HG02938 (cell line): ENCODE data around the gene POU2F2.

Source experiments
- ATAC-seq: cut with Tn5 transposase; IDR thresholded peaks from one replicate; pipeline ENCODE4 v1.9.1; 2021; ENCODE audit warnings: mild to moderate bottlenecking, moderate library complexity; ENCODE audit not compliant: unreplicated experiment

POU2F2 gene

DNA sequence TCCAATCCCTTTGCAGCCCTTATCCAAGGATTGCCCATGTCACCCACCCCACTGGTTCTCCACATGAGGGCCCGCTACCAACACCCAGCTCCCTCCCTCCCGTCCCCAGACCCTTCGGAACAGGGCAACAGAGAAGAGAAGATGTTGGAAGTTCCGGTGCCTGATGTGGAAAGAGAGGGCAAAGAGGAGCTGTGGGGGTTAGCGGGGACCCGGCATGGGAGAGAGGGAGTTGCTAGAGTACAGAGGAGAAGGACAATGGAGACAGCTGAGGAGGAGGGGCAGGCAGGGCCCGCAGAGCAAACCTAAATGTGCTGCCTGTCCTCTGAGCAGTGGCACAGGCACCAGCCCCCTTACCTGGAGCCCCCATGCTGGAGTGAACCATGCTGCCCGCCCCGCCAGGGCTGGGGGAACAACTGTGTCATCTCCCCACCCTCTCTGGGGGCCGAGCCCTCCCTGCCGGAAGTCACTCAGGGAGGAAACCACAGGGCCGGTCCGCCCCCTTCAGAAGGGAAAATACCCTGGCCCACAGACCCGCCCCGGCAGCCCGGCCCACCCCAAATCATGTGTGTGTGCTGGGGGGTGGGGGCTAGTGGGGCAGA lies at the start of gene POU2F2:
Gene POU2F2, minus strand, starts transcription at position 417 of the 599 bp plus-strand sequence. Its CDS starts 35 bp downstream, at position 382.
- ATAC-seq: no peak

DNA sequence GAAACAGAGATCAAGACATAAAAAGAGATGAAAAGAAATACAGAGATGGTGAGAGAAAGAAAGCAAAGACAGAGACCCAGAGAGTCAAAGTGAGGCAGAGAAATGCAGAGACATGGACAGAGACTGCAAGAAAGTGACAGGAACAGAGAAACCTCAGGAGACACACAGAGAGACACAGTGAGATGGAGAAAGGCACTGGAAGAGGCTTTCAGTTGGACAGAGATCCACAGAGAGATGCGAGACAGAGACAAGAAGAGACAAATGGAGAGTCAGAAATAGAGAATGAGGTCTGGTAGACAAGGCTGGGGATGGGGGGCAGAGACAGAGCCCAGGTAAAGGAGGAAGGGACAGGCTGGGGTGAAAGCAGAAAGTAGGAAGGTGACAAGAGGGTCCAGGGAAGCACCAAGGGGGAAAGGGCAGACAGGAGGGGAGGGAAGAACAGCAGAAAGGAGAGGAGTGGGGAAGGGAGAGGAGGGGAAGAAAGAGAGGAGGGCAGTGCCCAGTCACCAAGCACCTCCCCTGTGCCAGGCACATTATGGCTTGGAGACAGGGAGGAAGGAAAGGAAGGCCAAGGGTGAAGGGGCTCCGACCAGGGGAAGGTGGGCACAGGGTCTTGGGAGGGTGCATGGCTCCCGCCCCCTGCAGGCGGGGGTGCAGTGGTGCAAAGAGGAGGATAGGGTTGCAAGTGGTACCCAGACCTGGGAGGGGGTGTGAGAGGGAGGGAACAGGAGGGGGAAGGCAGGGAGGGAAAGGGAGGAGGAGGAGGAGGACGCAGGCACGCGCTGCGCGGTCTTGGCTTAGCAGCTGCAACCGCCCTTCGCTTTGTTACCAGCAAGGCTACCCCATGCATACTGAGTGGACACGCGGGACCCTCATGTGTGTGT lies 46.8 kb upstream of the POU2F2 start:
- ATAC-seq: no peak

DNA sequence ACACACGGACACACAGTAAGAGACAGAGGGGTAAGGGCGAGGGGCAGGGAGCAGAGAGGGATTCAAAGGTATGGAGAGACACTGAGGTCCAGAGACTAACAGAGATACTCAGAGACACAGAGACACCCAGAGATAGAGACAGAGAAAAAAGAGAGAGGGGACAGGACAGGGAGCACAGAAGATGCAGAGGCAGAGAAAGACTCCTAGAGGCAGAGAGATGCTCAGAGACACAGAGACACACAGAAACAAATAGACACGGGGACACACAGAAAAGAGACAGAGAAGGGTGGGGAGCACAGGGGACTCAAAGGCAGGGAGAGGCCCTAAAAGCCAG lies 45.4 kb upstream of the POU2F2 start:
- no peak for ATAC-seq

DNA sequence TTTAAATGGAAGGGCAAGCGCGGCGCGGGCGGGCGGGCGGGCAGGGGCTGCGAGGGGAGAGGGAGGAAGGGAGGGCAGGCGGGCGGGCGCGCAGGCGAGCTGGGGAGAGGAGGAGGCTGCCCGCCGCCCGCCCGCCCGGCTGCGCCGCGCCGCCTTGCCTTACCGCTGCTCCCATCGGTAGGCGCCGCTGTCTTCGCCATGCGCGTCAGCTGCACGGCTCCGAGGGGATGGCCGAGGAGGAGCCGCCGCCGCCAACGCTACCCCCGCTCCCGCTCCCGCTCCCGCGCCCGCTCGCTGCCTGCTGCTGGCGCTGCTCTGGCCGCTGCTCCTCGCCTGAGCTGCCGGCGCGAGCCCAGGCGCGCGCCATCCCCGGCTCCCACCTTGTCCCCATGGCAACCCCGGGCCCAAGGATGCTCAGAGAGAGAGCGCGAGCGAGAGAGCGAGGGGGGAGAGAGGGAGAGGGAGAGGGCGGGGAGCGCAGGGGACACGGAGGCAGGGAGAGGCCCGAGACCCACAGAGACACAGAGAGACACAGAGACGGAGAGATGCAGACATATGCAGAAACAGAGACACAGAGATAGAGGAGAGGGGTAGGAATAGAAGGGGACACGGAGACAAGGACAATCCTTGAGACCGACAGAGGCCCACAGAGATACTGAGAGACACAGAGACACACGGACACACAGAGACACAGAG lies 44.9 kb upstream of the POU2F2 start:
- no peak for ATAC-seq

DNA sequence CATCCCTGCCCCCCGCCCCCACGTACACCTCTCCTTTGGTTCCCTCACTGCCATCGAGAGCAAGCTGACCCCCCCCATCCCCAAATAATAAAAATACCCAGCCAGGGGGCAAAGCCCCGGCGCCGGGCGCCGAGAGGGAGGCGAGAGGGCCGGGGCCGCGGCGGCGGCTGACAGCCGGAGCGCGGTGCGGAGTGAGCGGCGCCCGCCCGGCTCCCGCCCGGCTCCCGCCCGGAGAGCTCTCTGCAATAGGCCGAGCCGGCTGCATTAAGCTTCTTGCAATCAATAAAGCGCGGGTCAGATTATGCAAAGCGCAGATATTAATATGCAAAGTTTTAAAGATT lies 44.4 kb upstream of the POU2F2 start:
- no peak for ATAC-seq

DNA sequence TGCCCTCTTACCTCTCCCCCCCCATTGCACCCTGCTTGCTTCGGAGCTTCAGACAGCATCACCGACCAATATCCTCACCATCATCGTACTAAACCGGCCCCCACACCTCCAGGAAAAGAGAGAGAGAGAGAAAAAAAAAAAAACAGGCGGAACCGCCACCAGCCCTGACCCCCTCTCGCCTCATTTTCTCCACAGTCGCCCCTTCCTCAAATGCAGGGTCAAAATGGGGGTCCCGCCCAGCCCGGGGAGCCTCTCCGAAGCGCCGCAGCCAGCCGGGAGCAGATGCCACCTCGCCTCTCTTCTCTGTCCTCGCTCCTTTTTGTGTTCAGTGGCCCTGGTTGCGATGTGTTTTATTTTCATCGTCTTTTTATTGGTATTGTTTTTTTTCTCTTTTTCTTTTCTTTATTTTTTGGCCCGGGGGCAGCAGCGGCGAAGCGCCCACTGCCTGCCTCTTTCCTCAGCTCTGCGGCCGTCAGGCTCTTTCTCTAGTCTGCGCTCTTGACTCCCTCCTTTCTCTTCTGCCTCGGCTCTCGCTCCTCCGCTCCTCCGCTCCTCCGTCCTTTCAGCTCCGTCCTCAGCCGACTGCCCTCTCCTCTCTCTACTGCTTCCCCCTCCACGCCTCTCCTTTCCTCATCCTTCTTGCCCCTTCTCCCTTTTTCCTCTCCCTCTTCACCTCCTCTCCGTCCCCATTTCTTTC lies 43.9 kb upstream of the POU2F2 start:
- ATAC-seq: no peak

DNA sequence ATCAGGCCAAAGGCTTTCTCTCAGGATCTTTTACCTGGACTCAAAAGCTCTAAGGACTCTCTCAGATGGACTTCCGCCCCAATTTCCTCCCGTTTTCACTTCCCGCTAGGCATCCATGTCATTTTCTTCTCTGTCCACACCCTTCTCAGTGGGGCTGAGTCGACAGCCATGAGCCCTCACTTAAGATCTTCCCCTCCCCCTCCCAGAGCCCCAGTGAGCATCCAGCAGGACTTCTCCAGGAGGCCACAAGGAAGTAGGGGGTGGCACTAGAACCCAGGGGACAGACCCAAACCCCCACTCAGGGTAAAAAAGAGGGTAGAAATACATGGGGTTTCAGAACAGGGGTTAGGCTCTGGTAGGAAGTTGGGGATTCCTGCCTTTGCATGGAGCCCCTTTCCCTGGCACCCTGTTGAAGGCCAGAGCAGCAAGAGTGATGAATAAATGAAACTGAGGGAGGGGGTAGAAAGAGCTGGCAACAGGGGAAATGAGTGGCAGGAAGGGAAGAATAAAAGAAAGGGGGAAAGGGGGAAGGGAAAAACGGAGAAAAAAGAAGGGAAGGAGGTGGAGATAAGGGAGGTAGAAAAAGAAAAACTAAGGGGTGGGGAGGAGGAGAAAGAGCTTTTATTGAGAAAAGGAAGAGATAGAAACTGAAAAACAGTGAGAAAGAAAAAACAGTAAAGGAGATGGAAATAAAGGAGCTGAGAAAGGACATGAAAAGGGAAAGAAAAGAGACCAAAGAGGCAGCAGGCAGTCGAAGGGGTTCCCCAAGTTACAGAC lies 42.9 kb upstream of the POU2F2 start:
- no peak for ATAC-seq

DNA sequence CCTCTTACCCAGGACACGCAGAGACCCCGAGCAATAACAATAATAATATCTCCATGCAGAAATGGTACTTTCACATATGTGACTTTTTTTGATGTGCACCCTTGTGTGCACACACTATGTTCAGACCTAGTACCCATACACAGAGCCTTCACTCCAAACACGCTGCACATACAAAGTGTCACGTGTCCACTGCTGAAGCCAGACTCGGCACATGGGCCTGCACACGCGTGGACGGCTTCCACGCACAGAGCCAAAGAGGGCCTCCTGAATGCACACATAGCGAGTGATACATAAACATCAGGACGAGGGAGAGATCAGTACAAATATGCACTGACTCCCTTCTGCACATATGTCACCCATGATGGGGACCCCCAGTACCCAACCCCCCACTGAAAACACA lies 41.9 kb upstream of the POU2F2 start:
- no peak for ATAC-seq

DNA sequence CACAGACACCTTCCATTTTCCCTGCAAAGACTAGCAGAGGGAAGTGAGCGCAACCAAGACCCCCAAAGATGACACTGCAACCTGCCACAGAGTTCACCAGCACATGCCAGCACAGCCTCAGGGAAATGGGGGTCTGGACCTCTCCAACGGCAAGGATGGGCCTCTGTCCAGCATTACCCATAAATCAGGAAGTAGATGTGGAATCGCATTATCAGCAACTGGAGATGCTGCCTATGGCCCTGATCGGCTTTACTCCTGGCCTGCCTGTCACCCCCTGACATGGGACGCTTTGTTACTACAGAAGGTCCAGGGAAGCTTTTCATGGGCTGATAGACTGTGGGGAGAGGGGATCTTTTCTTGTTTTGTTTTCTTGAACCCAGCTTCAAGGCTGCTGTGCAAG lies 41.4 kb upstream of the POU2F2 start:
- no peak for ATAC-seq

DNA sequence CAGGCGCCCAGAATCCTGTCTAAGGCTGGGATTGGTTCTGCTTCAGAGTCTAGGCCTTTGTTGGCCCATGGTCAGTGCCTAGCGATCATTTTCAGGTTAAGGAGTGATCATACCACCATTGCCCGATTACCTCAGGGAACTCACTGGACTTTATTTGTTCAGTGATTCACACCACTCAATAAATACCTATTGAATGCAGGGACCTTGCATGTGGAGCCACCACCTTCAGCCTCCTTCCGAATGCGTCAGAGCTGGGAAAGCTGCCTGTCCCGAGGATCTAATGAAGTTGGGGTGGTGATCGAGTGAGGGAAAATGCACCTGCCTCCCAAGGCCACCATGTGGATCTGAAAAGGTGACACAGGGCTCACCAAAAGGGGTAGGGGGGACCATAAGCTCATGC lies 40.0 kb upstream of the POU2F2 start:
- ATAC-seq: no peak

DNA sequence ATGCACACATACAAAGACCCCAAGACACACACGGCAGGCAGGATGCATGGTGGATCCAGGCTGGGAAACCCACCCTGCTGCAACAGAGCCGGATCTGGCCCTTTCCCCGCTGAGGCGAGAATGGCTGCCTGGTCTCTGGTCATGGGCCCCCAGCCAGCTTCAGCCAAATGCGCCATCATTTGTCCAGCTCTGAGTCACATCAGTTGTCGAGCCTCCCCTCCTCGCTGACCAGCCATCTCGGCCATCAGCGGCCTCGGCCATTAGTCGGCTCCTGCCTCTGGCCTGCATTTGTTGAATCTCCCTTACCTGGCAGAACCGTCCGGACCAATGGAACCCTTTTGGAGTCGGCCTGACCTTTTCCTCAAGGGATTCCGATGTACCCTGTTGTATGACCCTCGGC lies 38.5 kb upstream of the POU2F2 start:
- no peak for ATAC-seq

DNA sequence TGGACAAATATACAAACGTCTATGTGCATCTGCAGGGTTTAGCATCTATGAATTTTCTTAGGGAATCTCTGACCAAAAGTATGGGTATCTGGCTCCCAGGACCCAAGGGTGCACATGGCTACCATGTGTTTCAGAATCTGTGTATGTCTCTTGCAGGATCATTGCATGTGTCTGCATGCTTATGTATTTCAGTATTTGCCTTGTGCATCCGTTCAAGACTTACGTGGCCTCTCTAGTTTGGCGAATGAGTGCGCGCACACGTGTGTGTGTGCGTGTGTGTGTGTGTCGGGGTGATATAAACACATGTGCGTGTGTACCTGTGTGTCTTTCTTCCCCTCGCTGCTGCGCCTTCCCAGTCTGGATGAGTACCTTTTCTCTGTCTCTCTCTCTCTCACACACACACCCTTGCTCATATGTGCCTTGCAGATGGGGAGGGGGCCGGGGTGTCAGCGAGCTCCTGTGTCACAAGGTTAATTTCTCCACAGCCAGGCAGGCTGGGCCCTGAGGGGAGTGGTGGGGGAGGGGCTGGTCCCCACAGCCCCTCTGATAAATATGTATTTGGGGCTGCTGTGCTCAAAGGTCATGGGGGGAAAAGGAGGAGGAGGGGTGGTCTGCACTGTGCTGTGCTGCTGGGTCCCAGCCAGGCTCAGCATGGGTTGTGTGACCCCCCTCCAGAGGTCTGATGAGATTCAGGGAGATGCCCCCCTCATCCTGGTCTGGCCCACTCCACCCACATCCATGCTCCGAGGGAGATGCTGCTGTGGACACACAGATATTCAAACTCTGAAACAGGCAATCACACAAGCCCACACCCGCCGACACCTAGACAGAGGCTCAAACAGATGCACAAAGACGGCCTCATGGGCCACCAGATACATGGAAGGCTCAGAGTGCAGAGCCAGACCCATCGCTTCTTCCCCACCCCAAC lies 37.5 kb upstream of the POU2F2 start:
- ATAC-seq: no peak

DNA sequence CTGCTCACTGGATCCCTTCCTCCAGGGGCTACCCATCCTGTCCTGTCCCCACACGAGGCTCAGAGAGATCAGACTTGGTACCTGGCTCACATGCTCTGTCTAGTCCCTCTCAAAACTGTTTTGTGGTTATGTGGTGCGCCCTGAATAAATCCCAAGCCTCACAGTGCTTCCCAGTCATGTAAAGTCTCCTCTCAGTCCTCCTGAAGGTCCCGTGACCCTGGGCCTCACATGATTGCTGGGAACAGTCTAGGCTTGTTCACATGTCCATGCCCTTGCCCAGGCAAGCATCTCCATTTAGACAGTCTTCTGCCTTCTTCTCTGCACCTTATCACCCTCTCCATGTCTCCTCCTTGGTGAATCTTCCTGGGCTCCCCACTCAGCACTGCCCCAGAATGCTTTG lies 36.0 kb upstream of the POU2F2 start:
- no peak for ATAC-seq

DNA sequence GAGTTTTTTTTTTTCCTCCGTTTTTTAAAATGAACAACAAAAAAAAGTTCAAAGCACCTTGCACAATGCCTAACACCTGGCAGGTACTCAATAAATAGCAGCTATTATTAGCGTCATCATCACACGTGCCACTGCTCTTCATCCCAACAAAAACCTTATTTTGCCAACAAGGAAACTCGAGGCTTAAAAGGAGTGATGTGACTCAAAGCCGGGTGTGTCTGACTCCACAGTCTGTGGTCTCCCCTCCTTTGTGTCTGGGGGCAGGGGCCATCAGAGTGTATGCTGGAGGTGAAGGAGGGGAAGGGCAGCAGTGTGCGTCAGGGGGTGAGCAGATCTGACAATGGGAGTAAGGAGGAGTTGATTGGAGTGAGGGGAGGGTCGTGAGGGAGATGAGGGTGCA lies 34.1 kb upstream of the POU2F2 start:
- ATAC-seq: no peak

DNA sequence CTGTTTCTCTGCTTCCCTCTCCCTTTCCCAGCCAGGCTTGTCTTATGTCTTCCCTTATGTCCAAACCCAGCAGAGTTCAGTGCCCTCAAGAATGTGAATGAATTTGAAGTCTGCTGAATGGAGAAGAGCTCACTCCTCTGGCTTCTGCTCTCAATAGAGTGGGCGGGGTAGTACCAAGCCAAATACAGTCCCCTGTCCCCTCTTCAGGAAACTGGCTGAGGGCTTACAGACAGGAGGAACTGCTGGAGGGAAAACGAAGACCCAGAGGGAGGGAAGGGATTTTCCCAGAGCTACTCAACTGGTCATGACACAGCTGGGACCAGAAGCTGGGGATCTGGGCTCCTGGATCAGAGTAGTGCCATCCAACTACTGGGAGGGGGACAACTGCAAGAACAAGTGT lies 32.9 kb upstream of the POU2F2 start:
- ATAC-seq: no peak

DNA sequence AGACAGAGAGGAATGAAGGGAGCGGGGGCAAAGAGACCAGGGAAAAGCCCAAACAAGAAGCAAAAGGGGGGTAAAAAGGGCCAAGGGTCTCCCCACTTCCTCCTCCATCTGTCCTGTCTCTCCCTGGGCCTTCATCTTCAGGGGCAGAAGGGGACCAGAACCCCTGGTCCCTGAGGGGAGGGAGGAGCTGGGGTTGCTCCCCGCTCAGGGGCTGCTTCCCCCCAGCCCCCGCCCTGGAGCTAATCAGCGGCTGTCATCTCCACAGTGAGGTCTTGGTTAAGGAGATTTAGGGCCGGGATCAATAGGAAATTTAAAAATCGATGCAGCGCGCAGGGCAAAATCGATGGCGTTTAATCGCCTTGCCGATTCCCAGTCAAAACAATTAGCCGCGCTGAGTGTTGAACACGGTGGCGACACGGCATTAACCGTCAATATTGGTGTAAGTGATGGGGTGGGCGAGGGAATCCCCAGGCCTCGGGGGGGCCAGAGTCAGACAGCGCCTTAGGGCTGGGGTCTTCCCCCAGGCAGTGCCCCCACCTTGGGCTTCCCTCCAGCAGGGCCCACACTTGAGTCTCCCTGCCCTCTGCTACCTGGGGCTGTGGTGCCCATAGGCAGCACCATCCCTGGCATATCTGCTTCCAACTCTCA lies 29.5 kb upstream of the POU2F2 start:
- no peak for ATAC-seq

DNA sequence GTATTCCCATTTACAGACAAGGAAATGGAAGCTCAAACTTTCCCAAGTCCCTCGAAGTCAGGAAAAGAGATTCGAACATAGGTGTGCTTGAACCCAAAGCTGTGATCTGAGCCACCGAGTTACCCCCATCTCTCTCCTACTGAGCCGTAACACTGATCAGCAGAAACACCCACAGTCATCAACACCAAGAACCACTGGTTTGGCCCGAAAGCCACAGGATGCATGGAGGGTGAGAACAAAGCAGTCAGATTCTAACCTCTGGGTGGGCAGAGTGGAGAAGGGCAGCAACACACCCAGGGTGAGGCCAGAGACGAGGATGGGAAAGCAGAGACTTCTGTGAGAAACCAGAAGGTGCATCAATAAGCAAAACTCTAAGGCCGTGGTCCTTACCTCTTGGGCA lies 27.7 kb upstream of the POU2F2 start:
- ATAC-seq: no peak

DNA sequence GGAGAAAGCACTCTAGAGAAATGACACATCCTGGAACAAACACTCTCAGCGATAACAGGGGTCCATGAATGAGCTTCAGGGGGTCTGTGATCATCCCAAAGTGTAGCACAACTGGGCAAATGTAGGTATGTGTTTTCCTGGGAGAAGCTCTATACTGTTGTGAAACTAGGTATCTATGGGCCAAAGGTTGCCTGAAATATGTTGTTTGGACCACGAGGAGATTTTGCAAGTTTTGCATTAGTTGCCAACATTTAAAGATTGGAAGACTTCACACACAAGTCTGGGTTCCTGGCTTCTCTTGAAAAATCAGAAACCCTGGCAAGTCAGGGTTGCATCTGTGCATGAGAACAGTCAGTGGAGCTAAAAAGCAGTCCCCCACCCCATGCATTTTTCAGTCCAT lies 26.7 kb upstream of the POU2F2 start:
- no peak for ATAC-seq

DNA sequence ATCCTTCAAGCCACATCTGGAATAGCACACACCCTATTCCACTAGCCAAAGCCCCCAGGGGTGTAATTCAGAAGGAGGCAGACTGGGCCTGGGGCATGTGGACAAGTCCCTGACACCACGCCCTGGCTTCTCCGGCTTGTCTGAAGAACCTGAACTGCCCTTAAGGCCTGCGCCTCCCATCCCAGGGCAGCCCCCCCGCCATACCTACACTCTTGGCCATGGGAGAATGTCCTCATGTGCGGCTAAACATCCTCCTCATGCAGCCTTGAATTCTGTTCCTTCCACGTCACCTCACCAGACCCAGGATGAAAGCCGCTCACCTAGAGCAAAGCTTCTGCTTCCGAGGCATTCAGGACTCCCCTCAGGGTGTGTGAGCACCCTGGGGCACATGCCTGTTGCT lies 24.3 kb upstream of the POU2F2 start:
- ATAC-seq: no peak
